Measurements from ENCODE around the gene HM13. TPM values are rescaled to one million over a fixed set of nuclear protein-coding genes. Genes with fewer than 3 reads are reported as not detected.

The HM13 gene
- total and polyA plus RNA-seq, 2 experiments from 2014 or later, result 126 to 150 TPM

- H3K27me3 ChIP-seq (ENCODE audit: insufficient read depth), result no peaks in the 10 kb centered on the region
- no peak overlapping the region; the same call in 1 of the 2 replicates for H3K27ac ChIP-seq (ENCODE audit: low read depth)
- DNase-seq (ENCODE audit: low spot score), result no peak
- peaks cover 65% of the 10 kb centered on the region for H3K4me1 ChIP-seq (ENCODE audit: insufficient read depth)
- no peak for ATAC-seq
- H3F3A ChIP-seq (replicated peaks; ENCODE audit: low read depth), result peaks cover 87% of the 10 kb centered on the region
- H3K79me2 ChIP-seq (replicated peaks; ENCODE audit: insufficient read depth), result no peaks in the 10 kb centered on the region
- H3K4me2 ChIP-seq, result peak overlapping the region; percentile 64
- H3K4me3 ChIP-seq, result 0 out of 2 replicates have a peak overlapping the region, but pooled peaks have one; percentile 20
- H3K36me3 Mint-ChIP-seq (ENCODE audit: low read depth), result peaks cover 72% of the 10 kb centered on the region
- TF ChIP-seq, protein P1, sequence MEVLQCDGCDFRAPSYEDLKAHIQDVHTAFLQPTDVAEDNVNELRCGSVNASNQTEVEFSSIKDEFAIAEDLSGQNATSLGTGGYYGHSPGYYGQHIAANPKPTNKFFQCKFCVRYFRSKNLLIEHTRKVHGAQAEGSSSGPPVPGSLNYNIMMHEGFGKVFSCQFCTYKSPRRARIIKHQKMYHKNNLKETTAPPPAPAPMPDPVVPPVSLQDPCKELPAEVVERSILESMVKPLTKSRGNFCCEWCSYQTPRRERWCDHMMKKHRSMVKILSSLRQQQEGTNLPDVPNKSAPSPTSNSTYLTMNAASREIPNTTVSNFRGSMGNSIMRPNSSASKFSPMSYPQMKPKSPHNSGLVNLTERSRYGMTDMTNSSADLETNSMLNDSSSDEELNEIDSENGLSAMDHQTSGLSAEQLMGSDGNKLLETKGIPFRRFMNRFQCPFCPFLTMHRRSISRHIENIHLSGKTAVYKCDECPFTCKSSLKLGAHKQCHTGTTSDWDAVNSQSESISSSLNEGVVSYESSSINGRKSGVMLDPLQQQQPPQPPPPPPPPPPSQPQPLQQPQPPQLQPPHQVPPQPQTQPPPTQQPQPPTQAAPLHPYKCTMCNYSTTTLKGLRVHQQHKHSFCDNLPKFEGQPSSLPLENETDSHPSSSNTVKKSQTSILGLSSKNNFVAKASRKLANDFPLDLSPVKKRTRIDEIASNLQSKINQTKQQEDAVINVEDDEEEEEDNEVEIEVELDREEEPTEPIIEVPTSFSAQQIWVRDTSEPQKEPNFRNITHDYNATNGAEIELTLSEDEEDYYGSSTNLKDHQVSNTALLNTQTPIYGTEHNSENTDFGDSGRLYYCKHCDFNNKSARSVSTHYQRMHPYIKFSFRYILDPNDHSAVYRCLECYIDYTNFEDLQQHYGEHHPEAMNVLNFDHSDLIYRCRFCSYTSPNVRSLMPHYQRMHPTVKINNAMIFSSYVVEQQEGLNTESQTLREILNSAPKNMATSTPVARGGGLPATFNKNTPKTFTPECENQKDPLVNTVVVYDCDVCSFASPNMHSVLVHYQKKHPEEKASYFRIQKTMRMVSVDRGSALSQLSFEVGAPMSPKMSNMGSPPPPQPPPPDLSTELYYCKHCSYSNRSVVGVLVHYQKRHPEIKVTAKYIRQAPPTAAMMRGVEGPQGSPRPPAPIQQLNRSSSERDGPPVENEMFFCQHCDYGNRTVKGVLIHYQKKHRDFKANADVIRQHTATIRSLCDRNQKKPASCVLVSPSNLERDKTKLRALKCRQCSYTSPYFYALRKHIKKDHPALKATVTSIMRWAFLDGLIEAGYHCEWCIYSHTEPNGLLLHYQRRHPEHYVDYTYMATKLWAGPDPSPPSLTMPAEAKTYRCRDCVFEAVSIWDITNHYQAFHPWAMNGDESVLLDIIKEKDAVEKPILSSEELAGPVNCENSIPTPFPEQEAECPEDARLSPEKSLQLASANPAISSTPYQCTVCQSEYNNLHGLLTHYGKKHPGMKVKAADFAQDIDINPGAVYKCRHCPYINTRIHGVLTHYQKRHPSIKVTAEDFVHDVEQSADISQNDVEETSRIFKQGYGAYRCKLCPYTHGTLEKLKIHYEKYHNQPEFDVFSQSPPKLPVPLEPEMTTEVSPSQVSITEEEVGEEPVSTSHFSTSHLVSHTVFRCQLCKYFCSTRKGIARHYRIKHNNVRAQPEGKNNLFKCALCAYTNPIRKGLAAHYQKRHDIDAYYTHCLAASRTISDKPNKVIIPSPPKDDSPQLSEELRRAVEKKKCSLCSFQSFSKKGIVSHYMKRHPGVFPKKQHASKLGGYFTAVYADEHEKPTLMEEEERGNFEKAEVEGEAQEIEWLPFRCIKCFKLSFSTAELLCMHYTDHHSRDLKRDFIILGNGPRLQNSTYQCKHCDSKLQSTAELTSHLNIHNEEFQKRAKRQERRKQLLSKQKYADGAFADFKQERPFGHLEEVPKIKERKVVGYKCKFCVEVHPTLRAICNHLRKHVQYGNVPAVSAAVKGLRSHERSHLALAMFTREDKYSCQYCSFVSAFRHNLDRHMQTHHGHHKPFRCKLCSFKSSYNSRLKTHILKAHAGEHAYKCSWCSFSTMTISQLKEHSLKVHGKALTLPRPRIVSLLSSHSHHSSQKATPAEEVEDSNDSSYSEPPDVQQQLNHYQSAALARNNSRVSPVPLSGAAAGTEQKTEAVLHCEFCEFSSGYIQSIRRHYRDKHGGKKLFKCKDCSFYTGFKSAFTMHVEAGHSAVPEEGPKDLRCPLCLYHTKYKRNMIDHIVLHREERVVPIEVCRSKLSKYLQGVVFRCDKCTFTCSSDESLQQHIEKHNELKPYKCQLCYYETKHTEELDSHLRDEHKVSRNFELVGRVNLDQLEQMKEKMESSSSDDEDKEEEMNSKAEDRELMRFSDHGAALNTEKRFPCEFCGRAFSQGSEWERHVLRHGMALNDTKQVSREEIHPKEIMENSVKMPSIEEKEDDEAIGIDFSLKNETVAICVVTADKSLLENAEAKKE (CRISPR knock-in tag; IDR thresholded peaks at IDR 0.05), result no peak
- TF ChIP-seq REST (IDR thresholded peaks at IDR 0.05; ENCODE audit: unreplicated experiment) (no peak), ZNF331 (CRISPR knock-in tag; IDR thresholded peaks at IDR 0.05; ENCODE audit: low read depth) (no peak), STAT1 (IDR thresholded peaks at IDR 0.05; ENCODE audit: unreplicated experiment) (no peak), JUNB (IDR thresholded peaks at IDR 0.05; ENCODE audit: unreplicated experiment) (no peak), NANOG (IDR thresholded peaks at IDR 0.05; ENCODE audit: borderline replicate concordance) (no peak), ETS1 (IDR thresholded peaks at IDR 0.05) (no peak), ZNF114 (CRISPR knock-in tag; IDR thresholded peaks at IDR 0.05) (no peak)
- TF ChIP-seq, protein P2, sequence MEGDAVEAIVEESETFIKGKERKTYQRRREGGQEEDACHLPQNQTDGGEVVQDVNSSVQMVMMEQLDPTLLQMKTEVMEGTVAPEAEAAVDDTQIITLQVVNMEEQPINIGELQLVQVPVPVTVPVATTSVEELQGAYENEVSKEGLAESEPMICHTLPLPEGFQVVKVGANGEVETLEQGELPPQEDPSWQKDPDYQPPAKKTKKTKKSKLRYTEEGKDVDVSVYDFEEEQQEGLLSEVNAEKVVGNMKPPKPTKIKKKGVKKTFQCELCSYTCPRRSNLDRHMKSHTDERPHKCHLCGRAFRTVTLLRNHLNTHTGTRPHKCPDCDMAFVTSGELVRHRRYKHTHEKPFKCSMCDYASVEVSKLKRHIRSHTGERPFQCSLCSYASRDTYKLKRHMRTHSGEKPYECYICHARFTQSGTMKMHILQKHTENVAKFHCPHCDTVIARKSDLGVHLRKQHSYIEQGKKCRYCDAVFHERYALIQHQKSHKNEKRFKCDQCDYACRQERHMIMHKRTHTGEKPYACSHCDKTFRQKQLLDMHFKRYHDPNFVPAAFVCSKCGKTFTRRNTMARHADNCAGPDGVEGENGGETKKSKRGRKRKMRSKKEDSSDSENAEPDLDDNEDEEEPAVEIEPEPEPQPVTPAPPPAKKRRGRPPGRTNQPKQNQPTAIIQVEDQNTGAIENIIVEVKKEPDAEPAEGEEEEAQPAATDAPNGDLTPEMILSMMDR (conservative IDR thresholded peaks at IDR 0.05; ENCODE audit: low read depth in 2 of 2), result no peak; a peak in 1 of 4 replicates
- peaks cover 28% of the 10 kb centered on the region for H3K36me3 ChIP-seq (ENCODE audit: insufficient read depth)
- peaks cover 54% of the 10 kb centered on the region for H3K4me1 Mint-ChIP-seq
- no peak overlapping the region for H2AFZ ChIP-seq
- peaks cover 7% of the 10 kb centered on the region; the same call in 2 of the 3 replicates for H3K9me3 Mint-ChIP-seq
- H3K27ac Mint-ChIP-seq, result no peak overlapping the region
- no peaks in the 10 kb centered on the region for H3K9me2 ChIP-seq (ENCODE audit: insufficient read depth)
- peaks cover 33% of the 10 kb centered on the region for H4K20me1 ChIP-seq (replicated peaks; ENCODE audit: insufficient read depth)
- peaks cover 59% of the 10 kb centered on the region for H3K27me3 Mint-ChIP-seq (ENCODE audit: insufficient read depth, low read depth, poor library complexity)
- peak overlapping the region; percentile 20; the same call in 1 of the 3 replicates for H3K4me3 Mint-ChIP-seq
Observed at GRCh38 chr20:31567380-31567720, 53.1 kb downstream of the HM13 start.

Data from GM23338 (cell line).